HUES6 (cell line): ENCODE results near the gene PLEKHJ1.

ENCODE experiments used
- H3K27ac ChIP-seq: 2 replicates; pipeline ENCODE4 v1.7.0; 2013; ENCODE audit warnings: low read depth, mild to moderate bottlenecking, low read length, inconsistent platforms
- H3K27me3 ChIP-seq: 2 replicates; pipeline ENCODE4 v1.6.1; 2013; ENCODE audit warnings: low read length; ENCODE audit not compliant: control insufficient read depth, insufficient read depth
- H3K36me3 ChIP-seq: 2 replicates; pipeline ENCODE4 v1.6.1; 2013; ENCODE audit warnings: low read length; ENCODE audit not compliant: control insufficient read depth, insufficient read depth
- H3K4me1 ChIP-seq: 2 replicates; pipeline ENCODE4 v1.6.1; 2013; ENCODE audit warnings: low read length; ENCODE audit not compliant: control insufficient read depth, insufficient read depth
- H3K4me3 ChIP-seq: 2 replicates; pipeline ENCODE4 v1.5.1; 2013; ENCODE audit warnings: low read depth, low read length
- H3K9ac ChIP-seq: one replicate; pipeline ENCODE4 v1.6.1; 2013; ENCODE audit warnings: mild to moderate bottlenecking, low read length
- H3K9me3 ChIP-seq: 2 replicates; pipeline ENCODE4 v1.6.1; 2013; ENCODE audit warnings: low read depth, low read length; ENCODE audit not compliant: control insufficient read depth, insufficient read depth

The PLEKHJ1 gene

GRCh38 chr19:2252797-2253105 is 16.6 kb upstream of the PLEKHJ1 start:
- peaks cover 5% of the 10 kb centered on the region; the same call in 1 of the 2 replicates for H3K36me3 ChIP-seq
- H3K9me3 ChIP-seq: no peaks in the 10 kb centered on the region
- peak overlapping the region; percentile 58 for H3K4me3 ChIP-seq
- no peaks in the 10 kb centered on the region; the same call in 1 of the 2 replicates for H3K4me1 ChIP-seq
- peaks cover 28% of the 10 kb centered on the region for H3K27me3 ChIP-seq
- H3K27ac ChIP-seq: no peak overlapping the region
- H3K9ac ChIP-seq: no peak overlapping the region

GRCh38 chr19:2252055-2252796 is 16.1 kb upstream of the PLEKHJ1 start:
- no peak overlapping the region for H3K27ac ChIP-seq
- H3K9me3 ChIP-seq: no peaks in the 10 kb centered on the region
- H3K9ac ChIP-seq: no peak overlapping the region
- H3K27me3 ChIP-seq: peaks cover 28% of the 10 kb centered on the region
- H3K4me1 ChIP-seq: no peaks in the 10 kb centered on the region; the same call in 1 of the 2 replicates
- H3K36me3 ChIP-seq: peaks cover 10% of the 10 kb centered on the region
- no peak overlapping the region for H3K4me3 ChIP-seq

- H3K4me3 ChIP-seq: no peak overlapping the region; the same call in 1 of the 2 replicates
- H3K4me1 ChIP-seq: no peaks in the 10 kb centered on the region; the same call in 1 of the 2 replicates
- no peak overlapping the region for H3K27ac ChIP-seq
- H3K9ac ChIP-seq: no peak overlapping the region
- peaks cover 18% of the 10 kb centered on the region for H3K36me3 ChIP-seq
- H3K27me3 ChIP-seq: peaks cover 28% of the 10 kb centered on the region
- H3K9me3 ChIP-seq: no peaks in the 10 kb centered on the region
Measured at GRCh38 chr19:2251106-2252054, 15.3 kb upstream of the PLEKHJ1 start.

GRCh38 chr19:2250766-2251105 is 14.6 kb upstream of the PLEKHJ1 start:
- no peak overlapping the region; the same call in 1 of the 2 replicates for H3K4me3 ChIP-seq
- H3K4me1 ChIP-seq: no peaks in the 10 kb centered on the region; the same call in 1 of the 2 replicates
- peaks cover 25% of the 10 kb centered on the region for H3K36me3 ChIP-seq
- H3K9ac ChIP-seq: no peak overlapping the region
- peaks cover 28% of the 10 kb centered on the region for H3K27me3 ChIP-seq
- no peak overlapping the region for H3K27ac ChIP-seq
- H3K9me3 ChIP-seq: no peaks in the 10 kb centered on the region

- no peaks in the 10 kb centered on the region; the same call in 1 of the 2 replicates for H3K4me1 ChIP-seq
- H3K27ac ChIP-seq: no peak overlapping the region
- H3K4me3 ChIP-seq: no peak overlapping the region; the same call in 1 of the 2 replicates
- no peaks in the 10 kb centered on the region for H3K9me3 ChIP-seq
- peaks cover 31% of the 10 kb centered on the region for H3K36me3 ChIP-seq
- peaks cover 28% of the 10 kb centered on the region for H3K27me3 ChIP-seq
- H3K9ac ChIP-seq: no peak overlapping the region
Measured at GRCh38 chr19:2249880-2250765, 14.0 kb upstream of the PLEKHJ1 start.

GRCh38 chr19:2249010-2249866 is 13.1 kb upstream of the PLEKHJ1 start, which contains the start of gene AMH:
Gene AMH, plus strand, starts transcription at chr19:2249323. Its CDS starts 10 bp downstream, at chr19:2249333.
- peaks cover 28% of the 10 kb centered on the region for H3K27me3 ChIP-seq
- no peak within 1 kb of the TSS for H3K9ac ChIP-seq
- H3K36me3 ChIP-seq: peaks cover 40% of the 10 kb centered on the region
- no peaks in the 10 kb centered on the region for H3K9me3 ChIP-seq
- H3K4me3 ChIP-seq: no peak within 1 kb of the TSS
- H3K27ac ChIP-seq: no peak within 1 kb of the TSS
- no peaks in the 10 kb centered on the region; the same call in 1 of the 2 replicates for H3K4me1 ChIP-seq

GRCh38 chr19:2248136-2249009 is 12.2 kb upstream of the PLEKHJ1 start:
- Histone ChIP-seq H3K4me1 (no peaks in the 10 kb centered on the region; the same call in 1 of the 2 replicates), H3K27me3 (peaks cover 19% of the 10 kb centered on the region), H3K4me3 (no peak overlapping the region), H3K36me3 (peaks cover 48% of the 10 kb centered on the region), H3K9me3 (no peaks in the 10 kb centered on the region), H3K27ac (no peak overlapping the region), H3K9ac (no peak overlapping the region)

GRCh38 chr19:2247433-2248101 is 11.4 kb upstream of the PLEKHJ1 start:
- Histone ChIP-seq H3K27ac (no peak overlapping the region), H3K9ac (no peak overlapping the region), H3K9me3 (no peaks in the 10 kb centered on the region), H3K27me3 (peaks cover 11% of the 10 kb centered on the region), H3K4me3 (no peak overlapping the region), H3K36me3 (peaks cover 56% of the 10 kb centered on the region), H3K4me1 (no peaks in the 10 kb centered on the region)

GRCh38 chr19:2246801-2247361 is 10.8 kb upstream of the PLEKHJ1 start:
- Histone ChIP-seq H3K36me3 (peaks cover 63% of the 10 kb centered on the region), H3K9ac (no peak overlapping the region)

More at GRCh38 chr19:2246801-2247361, 10.8 kb upstream of the PLEKHJ1 start:
- H3K4me1 ChIP-seq: 0 out of 2 replicates have a peak, but pooled peaks cover 2% of the 10 kb centered on the region
- no peak overlapping the region for H3K27ac ChIP-seq
- peaks cover 4% of the 10 kb centered on the region; the same call in 1 of the 2 replicates for H3K27me3 ChIP-seq
- no peak overlapping the region for H3K4me3 ChIP-seq
- no peaks in the 10 kb centered on the region for H3K9me3 ChIP-seq
